T-helper 1 cell treated with Interleukin-12 subunit alpha and Interleukin-12 subunit beta and Interleukin-4 antibody, amounts not matched to agents 30 μg/mL and 1 μg/mL, for 36 hours (primary cell): ENCODE results near the gene ATXN7.
A peak's percentile ranks its signal among the peaks of the same experiment; 100 is the strongest.

Source experiments
- H3K27ac Mint-ChIP-seq: one replicate; pipeline ENCODE4 v1.8.0; 2021; ENCODE audit warnings: mild to moderate bottlenecking, mixed read lengths
- H3K27me3 Mint-ChIP-seq: one replicate; pipeline ENCODE4 v1.8.0; 2021; ENCODE audit warnings: low read depth, mixed read lengths
- H3K36me3 Mint-ChIP-seq: one replicate; pipeline ENCODE4 v1.8.0; 2021; ENCODE audit warnings: low read depth, mixed read lengths
- H3K4me1 Mint-ChIP-seq: one replicate; pipeline ENCODE4 v1.8.0; 2021; ENCODE audit warnings: low read depth, mixed read lengths
- H3K4me3 Mint-ChIP-seq: one replicate; pipeline ENCODE4 v1.8.0; 2021; ENCODE audit warnings: mild to moderate bottlenecking, moderate library complexity, mixed read lengths
- H3K9me3 Mint-ChIP-seq: one replicate; pipeline ENCODE4 v1.8.0; 2021; ENCODE audit warnings: mixed read lengths

Gene ATXN7

GRCh38 chr3:63876260-63876659, 12.6 kb downstream of the ATXN7 start:
- Mint-ChIP-seq H3K4me1 (peaks cover 40% of the 10 kb centered on the region), H3K27me3 (no peaks in the 10 kb centered on the region), H3K36me3 (peaks cover 5% of the 10 kb centered on the region), H3K4me3 (no peak overlapping the region), H3K9me3 (no peaks in the 10 kb centered on the region), H3K27ac (no peak overlapping the region)

GRCh38 chr3:63877737-63878393, 14.2 kb downstream of the ATXN7 start:
- Mint-ChIP-seq H3K27me3 (no peaks in the 10 kb centered on the region), H3K27ac (peak overlapping the region; percentile 12), H3K4me1 (peaks cover 29% of the 10 kb centered on the region), H3K36me3 (peaks cover 2% of the 10 kb centered on the region), H3K9me3 (no peaks in the 10 kb centered on the region), H3K4me3 (no peak overlapping the region)

- Mint-ChIP-seq H3K4me1 (peaks cover 29% of the 10 kb centered on the region), H3K4me3 (no peak overlapping the region), H3K27ac (peak overlapping the region; percentile 12), H3K36me3 (peaks cover 2% of the 10 kb centered on the region), H3K27me3 (no peaks in the 10 kb centered on the region), H3K9me3 (no peaks in the 10 kb centered on the region)
Measured at GRCh38 chr3:63878394-63879060, 14.9 kb downstream of the ATXN7 start.

DNA sequence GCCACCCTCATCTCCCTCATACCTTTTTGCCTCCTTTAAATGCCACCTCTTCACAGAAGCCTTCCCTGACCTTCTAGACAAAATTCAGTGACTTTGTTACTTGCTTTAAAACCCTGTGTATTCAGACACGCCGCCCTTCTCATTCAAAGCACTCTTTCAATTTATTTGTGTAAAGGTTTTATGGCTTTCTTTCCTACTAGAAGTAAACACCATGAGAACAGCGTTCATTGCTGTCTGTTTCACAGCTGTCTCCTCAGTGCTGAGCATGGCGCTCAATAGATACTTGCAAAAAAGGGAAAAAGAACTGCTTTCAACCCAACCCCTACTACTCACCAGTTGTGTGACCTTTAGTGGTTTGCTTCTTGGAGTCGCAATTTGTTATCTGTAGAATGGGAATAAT, 17.0 kb downstream of the ATXN7 start:
- Mint-ChIP-seq H3K36me3 (peaks cover 2% of the 10 kb centered on the region), H3K4me3 (no peak overlapping the region), H3K27me3 (no peaks in the 10 kb centered on the region), H3K9me3 (no peaks in the 10 kb centered on the region), H3K27ac (no peak overlapping the region), H3K4me1 (peaks cover 28% of the 10 kb centered on the region)

GRCh38 chr3:63886858-63887257, 23.2 kb downstream of the ATXN7 start:
- Mint-ChIP-seq H3K27ac (no peak overlapping the region), H3K4me3 (no peak overlapping the region), H3K36me3 (no peaks in the 10 kb centered on the region), H3K4me1 (peaks cover 10% of the 10 kb centered on the region), H3K27me3 (no peaks in the 10 kb centered on the region), H3K9me3 (no peaks in the 10 kb centered on the region)

- Mint-ChIP-seq H3K4me1 (peaks cover 26% of the 10 kb centered on the region), H3K36me3 (peaks cover 10% of the 10 kb centered on the region), H3K27ac (no peak overlapping the region)
Measured at GRCh38 chr3:63891518-63891917, 27.9 kb downstream of the ATXN7 start.

DNA sequence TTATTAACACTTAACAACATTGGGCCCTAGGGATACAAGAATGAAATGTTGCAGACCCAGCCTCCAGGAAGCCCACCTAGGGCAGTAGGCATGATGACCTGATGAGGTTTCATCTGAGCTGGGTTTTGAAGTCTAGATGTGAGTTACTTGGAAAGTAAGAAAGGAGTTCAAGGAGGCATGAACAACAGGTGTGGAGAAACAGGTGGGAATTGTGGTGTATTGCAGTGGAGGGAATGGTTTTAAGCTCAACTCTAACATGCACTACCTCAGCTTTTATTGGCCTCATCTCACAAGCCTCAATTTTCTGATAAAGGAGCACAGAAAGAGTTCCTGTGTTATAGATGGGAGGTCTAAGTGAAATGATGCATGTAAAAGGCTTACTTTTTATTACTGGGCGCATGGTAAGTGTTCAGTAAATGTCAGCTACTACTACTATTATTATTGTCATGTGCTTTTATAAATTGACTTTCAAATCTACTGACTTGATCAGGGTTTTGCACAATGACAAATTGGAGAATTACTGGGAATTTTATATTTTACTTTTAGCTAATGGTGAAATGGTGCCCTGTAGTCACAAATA, 29.2 kb downstream of the ATXN7 start:
- Mint-ChIP-seq H3K4me3 (no peak overlapping the region), H3K27me3 (no peaks in the 10 kb centered on the region), H3K9me3 (no peaks in the 10 kb centered on the region), H3K27ac (no peak overlapping the region), H3K36me3 (peaks cover 12% of the 10 kb centered on the region), H3K4me1 (peaks cover 32% of the 10 kb centered on the region)

More at GRCh38 chr3:63891518-63891917, 27.9 kb downstream of the ATXN7 start:
- Mint-ChIP-seq H3K4me3 (no peak overlapping the region), H3K27me3 (no peaks in the 10 kb centered on the region), H3K9me3 (no peaks in the 10 kb centered on the region)

DNA sequence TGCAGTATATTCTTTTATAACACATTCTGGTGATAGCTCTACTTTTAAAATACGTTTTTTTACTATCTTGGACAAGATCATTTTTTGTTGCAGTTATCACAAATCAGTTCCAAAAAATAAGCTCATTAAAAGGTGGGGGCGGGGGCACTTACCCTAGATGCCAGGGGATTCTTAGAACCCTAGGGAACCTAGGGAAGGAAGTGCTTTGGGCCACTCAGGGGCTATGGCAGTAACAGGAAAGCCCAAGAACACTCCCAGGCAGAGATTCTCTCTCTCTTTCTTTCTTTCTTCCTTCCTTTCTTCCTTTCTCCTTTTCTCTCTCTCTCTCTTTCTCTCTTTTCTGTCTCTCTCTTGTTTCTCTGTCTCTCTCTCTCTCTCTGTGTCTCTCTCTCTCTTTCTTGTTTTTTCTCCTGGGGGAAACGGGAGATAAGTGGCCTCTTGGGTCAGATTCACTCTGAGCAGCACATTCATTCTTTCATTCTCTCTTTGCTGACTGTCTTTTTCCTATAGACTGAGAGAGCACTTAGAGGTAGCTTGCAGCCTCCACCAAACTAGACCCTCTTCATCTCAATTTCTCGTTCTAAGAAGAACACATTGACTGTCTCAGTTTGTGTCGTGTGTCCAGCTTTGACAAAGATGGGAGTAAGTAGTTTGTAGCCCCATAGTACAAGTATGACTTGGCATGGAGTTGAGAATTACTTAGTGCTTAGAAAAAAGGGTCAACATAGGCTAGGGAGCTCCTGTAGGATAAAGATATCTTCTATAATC, 31.9 kb downstream of the ATXN7 start:
- peak overlapping the region; percentile 41 for H3K4me3 Mint-ChIP-seq
- no peaks in the 10 kb centered on the region for H3K27me3 Mint-ChIP-seq
- peak overlapping the region; percentile 69 for H3K27ac Mint-ChIP-seq
- peaks cover 41% of the 10 kb centered on the region for H3K4me1 Mint-ChIP-seq
- peaks cover 27% of the 10 kb centered on the region for H3K36me3 Mint-ChIP-seq
- no peaks in the 10 kb centered on the region for H3K9me3 Mint-ChIP-seq

DNA sequence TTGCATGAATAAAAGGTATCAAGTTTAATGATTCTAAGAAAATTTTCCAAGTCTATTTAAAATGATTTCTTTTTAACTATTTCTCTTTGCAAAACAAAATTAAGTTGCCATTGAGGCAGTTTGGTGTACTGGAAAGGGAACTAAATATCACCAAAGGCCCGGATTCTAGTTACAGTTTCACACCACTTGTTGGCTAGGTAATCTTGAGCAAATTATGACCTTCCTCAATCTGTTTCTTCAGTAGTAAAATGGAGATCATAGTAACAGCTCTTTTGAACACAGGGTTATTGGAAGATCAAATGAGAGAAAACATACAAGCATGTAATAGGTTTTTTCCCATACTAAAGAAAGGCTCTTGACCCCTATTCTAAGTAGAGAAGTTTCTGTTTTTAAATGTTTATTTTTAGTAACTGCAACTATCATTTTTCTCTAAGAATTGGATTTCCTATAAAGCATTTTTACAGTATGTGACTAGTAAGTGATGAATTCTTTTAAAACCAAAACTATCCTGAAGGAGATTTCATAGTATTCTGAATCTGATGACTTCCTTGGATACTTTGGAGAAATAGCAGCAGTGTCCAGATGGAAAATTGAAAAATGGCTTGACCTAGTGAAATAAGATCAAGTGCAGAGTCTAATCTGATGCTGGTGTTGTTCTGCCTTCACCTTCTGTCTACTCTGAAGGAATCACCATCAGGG, 32.8 kb downstream of the ATXN7 start:
- Mint-ChIP-seq H3K4me3 (no peak overlapping the region), H3K36me3 (peaks cover 32% of the 10 kb centered on the region), H3K27ac (no peak overlapping the region), H3K9me3 (no peaks in the 10 kb centered on the region), H3K27me3 (no peaks in the 10 kb centered on the region), H3K4me1 (peaks cover 43% of the 10 kb centered on the region)

DNA sequence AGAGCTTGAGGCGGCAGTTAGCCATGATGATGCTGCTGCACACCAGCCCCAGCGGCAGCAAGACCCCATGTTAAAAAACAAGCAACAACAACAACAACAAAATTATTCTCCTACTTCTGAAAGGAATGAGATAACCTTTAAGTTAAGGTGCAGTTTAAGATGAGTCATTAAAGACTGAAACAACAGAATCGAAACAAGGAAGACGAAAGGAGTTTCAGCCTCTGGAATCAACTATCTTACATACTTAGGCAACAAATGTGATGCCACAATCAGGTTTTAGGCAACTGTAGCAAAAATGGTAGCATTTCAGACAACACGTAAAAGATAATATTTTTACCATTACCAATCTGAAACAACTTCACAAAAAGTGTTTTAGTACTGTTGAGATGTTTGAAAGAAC, 36.3 kb downstream of the ATXN7 start:
- no peak overlapping the region for H3K27ac Mint-ChIP-seq
- no peaks in the 10 kb centered on the region for H3K27me3 Mint-ChIP-seq
- no peaks in the 10 kb centered on the region for H3K9me3 Mint-ChIP-seq
- H3K4me3 Mint-ChIP-seq: peak overlapping the region; percentile 15
- H3K36me3 Mint-ChIP-seq: peaks cover 33% of the 10 kb centered on the region
- peaks cover 34% of the 10 kb centered on the region for H3K4me1 Mint-ChIP-seq

DNA sequence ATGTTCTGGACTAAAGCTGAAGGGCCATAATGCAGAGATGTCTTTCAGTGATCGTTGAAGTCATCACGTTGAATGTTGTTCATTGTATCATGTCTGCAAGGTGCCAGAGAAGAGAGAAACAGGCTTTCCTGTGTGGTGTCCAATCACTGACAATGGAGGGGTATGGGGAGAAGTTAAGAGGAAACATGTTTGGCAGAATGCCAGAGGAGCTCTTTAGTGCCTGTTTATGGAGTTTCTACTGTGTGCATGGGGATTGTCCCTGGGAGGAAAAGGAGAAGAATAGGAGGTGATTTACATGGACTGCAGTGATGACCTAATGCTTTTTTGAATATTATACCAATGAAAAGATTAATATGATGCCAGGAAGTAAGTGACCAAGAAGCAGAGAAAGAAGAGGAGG, 36.8 kb downstream of the ATXN7 start:
- Mint-ChIP-seq H3K27ac (peak overlapping the region; percentile 62), H3K4me3 (no peak overlapping the region), H3K4me1 (peaks cover 30% of the 10 kb centered on the region), H3K27me3 (no peaks in the 10 kb centered on the region), H3K9me3 (no peaks in the 10 kb centered on the region), H3K36me3 (peaks cover 34% of the 10 kb centered on the region)

DNA sequence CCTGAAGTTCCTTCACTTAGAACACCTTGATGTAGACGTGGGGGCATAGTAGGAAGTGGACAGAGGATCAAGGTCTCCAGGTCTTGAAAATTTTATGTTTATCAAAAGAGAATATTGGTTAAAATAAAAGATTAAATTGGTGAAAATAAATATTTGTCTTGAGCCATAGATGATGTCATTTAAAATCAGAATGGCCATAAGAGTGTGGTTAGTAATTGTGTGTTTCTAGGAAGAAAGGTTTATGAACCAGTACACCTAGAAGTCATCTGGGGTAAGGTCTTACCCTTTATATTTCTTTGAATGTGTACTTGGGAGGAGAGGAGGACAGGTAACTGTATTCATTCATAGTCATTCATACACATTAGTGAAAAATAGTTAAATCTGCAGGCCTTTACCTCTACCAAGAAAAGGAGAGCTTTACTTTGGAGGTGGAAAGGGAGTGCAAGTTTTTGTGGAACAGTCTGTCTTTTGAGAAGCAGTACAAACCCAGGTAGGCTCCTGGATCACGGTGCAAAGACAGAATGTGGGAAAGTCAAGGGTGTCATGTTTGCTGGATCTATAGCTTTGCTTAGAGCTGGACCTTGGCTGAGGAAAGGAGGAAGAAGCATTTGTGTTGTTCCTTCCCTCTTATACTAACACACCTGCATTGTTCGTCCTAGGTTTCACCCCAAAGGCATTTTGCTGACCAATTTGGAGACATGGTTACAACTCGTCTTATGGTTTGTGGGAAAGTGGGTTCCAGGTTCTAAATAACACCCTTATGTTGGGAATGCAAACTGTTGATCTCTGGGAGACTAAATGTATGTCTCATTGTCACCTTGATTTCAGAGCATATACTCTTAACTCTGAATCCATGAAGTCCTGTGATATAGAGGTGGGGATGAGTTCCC, 42.3 kb downstream of the ATXN7 start:
- peaks cover 19% of the 10 kb centered on the region for H3K4me1 Mint-ChIP-seq
- H3K36me3 Mint-ChIP-seq: peaks cover 21% of the 10 kb centered on the region
- no peak overlapping the region for H3K4me3 Mint-ChIP-seq
- no peaks in the 10 kb centered on the region for H3K27me3 Mint-ChIP-seq
- no peak overlapping the region for H3K27ac Mint-ChIP-seq
- H3K9me3 Mint-ChIP-seq: no peaks in the 10 kb centered on the region

- Mint-ChIP-seq H3K36me3 (peaks cover 13% of the 10 kb centered on the region), H3K4me3 (no peak overlapping the region), H3K4me1 (peaks cover 19% of the 10 kb centered on the region), H3K27me3 (no peaks in the 10 kb centered on the region), H3K9me3 (no peaks in the 10 kb centered on the region), H3K27ac (no peak overlapping the region)
Measured at GRCh38 chr3:63908081-63908736, 44.5 kb downstream of the ATXN7 start.
